Measurements from ENCODE around the gene ARMC3.

ARMC3 gene

DNA sequence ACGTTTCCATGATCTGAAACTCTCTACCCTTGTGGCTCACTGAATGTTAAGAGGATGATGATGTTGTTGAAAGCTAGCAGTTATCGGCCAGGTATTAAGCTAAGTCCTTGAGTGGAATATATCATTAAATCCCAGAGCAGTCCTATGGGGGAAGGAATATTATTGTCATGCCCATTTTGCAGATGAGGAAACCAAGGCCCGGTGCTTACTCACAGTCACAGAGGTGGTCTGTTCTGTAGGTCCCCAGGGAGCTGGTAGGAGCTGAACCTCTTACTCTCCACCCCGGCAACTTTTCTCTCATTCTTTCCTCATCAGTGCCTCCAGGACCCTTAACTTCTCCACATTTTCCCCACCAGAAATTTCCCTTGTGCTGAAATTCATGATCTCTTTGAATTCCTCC lies 62.6 kb downstream of the ARMC3 start:
- FAIRE-seq (no peak), DNase-seq (ENCODE audit: insufficient read length, low spot score) (no peak)

DNA sequence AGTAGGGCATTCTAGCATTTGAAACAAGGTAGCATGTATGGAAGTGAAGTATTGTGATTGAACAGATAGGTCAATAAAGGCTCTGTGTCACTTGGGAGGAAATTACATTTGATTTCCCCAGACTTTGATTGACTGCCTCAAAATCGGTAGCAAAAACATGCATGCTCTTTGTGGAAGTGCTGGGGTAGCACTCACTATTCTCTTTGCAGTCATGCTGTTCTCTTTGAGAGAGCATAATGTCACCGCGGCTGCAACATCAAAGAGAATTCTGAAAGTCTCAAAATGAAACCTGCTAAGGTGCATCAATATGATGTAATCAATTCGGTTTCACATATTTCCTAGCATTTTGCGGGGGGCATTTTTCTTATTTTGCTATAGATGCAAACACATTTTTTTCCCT lies 64.2 kb downstream of the ARMC3 start:
- DNase-seq (ENCODE audit: insufficient read length, low spot score) (no peak), FAIRE-seq (no peak)

DNA sequence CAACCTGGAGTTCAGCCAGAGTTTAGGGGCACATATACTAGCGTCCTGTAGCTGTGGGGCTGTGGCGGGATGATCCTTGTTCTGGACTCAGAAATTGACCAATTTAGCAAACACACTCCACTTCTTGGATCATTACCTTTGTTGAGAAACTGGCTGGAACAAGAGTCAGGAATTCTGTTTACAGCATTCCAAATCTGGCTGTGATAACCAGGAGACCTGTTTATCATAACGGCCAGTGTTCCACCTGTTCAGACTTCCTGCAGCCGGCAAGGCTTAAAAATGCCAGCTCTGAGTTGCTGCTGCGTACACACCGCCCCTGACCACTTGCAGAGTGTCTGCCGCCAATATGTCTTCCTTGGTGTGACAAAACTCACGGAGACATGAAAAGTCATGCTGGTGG lies 64.8 kb downstream of the ARMC3 start:
- DNase-seq (ENCODE audit: insufficient read length, low spot score): no peak

DNA sequence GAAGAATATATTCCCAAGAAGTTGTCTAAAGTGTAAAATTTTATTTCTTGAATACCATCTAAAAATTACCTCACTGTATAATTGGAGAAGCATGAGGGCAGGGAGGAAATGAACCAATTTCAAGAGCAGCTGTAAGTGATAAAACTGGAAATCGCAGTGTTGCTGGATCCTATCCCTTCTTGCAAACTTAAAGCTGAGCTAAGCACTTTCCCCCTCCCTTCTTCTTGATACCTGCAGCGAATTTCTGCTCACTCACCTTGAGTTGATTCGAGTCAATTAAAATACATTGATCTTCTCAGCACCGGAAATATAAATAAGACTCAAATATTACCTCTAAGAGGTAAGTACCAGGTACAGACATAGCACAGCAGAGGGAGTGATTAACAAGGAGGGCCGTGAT lies 65.5 kb downstream of the ARMC3 start:
- FAIRE-seq: no peak
- DNase-seq (ENCODE audit: insufficient read length, low spot score): no peak

More for the DNA sequence above, 64.8 kb downstream of the ARMC3 start:
- no peak for FAIRE-seq

DNA sequence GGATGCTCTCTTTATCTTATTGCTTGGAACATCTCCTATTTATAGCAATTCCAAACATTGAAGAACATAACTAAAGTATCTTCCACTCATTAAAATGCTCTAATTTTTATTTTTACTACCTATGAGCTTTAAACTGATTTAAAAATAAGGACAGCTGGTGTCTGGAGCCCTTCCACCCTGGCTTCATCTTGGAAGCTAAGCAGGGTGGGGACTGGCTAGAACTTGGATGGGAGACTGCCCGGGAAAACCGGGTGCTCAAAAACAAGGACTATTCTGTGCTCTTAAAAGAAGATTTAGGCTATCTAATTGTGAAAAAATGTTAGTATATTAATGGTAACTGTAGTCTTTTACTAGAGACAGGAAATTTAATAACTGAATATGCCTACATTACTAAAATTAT lies 69.2 kb downstream of the ARMC3 start:
- DNase-seq (ENCODE audit: insufficient read length, low spot score): no peak
- FAIRE-seq: no peak

DNA sequence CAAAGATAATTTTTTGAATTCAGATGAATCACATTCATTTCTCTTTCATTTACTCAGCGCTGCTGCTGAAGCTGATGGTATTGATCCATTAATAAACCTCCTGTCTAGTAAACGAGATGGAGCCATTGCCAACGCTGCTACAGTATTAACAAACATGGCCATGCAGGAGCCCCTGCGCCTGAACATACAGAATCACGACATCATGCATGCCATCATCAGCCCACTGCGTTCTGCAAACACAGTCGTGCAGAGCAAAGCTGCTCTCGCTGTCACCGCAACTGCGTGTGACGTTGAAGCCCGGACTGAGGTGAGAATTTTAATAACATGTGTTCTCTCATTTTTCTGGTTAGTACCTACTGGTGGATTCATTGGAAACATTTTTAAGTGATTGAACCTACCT lies 70.2 kb downstream of the ARMC3 start:
- FAIRE-seq (no peak), DNase-seq (ENCODE audit: insufficient read length, low spot score) (no peak)

DNA sequence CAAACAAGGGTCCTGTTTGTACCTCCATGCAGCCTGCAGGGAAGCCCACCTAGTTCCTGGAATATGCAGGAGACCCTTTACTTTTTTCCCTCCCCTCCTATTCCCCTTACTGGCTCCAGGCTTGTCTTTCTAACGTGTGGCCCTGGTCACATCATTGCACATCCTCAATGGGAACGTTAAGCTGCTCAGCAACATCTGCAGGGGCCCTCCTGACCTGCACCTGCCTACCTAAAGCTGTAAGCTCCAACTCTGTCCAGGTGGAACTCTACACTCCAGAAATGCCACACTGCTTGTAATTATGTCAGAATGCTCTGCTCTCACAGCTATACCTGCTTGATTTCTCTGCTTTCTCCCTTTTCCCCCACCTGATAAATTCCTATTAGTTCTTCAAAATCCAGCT lies 72.1 kb downstream of the ARMC3 start:
- FAIRE-seq (no peak), DNase-seq (ENCODE audit: insufficient read length, low spot score) (no peak)

DNA sequence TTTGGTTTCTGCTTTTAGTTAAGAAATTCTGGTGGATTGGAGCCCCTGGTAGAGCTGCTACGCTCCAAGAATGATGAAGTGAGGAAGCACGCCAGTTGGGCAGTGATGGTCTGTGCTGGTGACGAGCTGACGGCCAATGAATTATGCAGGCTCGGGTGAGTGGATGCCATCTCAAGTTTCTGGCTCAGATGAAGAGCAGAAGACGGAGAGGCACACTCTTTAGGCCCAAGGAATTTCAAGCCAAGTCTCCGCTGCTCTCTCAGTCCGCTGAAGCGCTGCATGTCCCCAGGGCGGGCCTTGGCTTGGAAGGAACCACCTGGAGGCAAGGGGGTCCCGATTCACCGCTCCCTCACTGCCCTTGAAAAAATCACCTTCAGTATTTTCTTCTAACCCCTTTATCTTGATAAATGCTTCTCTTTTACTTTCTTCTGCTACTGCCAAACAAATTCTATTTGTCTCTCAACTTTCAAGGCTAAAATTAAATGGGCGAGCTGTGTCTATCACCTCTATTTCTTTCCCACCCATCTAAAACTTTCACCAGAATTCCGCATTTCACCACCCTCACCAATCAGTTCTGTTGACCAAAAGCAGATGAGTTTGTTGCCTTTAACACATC lies 74.2 kb downstream of the ARMC3 start:
- DNase-seq (ENCODE audit: insufficient read length, low spot score): no peak

DNA sequence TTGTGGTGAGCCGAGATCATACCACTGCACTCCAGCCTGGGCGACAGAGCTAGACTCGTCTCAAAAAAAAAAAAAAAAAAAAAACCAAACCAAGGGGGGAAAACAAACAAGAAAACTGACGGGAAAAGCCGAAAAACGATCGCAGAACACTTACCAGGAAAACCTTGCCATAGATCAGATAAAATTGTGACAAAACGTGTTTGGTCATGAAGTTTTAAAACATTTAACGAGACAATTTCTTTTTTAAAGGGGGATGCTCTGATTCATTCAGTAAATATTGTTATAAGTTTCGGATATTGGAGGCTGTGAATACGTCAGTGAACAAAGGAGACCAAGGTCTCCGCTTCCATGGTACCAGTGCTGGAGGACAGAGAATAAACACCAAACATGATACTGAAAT lies 77.3 kb downstream of the ARMC3 start:
- FAIRE-seq: no peak

More for the DNA sequence above, 74.2 kb downstream of the ARMC3 start:
- FAIRE-seq: no peak

DNA sequence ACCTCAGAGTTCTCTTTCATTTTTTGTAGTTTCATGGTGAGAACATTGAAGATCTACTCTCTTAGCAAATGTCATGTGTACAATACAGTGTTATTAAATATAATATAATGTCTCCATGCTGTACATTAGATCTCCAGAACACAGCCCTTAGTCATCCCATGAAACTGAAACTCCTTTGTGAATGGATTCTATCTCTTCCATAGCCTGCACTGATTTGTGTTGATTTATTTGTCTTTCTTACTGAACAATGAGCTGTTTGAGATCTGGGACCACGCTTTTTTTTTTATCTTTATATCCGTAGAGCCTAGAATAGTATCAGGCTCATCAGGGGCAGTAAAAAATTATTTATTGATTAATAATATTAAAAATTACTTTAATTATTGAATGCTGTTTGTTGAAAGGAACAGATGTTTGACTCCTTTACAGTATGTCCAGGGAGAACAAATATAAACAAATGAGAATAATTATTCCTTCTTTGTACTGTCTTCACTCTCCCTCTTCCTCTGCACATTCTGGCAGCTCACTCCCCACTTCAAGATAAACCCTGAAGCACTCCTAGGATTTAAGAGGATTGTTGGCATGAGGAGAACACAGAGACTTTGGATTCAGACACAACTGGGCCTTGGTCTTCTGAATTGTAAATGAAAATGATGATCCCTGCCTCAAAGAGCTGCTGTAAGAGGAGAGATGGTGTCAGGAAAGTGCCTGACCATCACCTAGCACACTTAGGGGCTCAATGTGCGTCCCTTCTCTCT lies 85.9 kb downstream of the ARMC3 start:
- no peak for DNase-seq (ENCODE audit: insufficient read length, low spot score)
- FAIRE-seq: no peak

More for the DNA sequence above, 77.3 kb downstream of the ARMC3 start:
- no peak for DNase-seq (ENCODE audit: insufficient read length, low spot score)

DNA sequence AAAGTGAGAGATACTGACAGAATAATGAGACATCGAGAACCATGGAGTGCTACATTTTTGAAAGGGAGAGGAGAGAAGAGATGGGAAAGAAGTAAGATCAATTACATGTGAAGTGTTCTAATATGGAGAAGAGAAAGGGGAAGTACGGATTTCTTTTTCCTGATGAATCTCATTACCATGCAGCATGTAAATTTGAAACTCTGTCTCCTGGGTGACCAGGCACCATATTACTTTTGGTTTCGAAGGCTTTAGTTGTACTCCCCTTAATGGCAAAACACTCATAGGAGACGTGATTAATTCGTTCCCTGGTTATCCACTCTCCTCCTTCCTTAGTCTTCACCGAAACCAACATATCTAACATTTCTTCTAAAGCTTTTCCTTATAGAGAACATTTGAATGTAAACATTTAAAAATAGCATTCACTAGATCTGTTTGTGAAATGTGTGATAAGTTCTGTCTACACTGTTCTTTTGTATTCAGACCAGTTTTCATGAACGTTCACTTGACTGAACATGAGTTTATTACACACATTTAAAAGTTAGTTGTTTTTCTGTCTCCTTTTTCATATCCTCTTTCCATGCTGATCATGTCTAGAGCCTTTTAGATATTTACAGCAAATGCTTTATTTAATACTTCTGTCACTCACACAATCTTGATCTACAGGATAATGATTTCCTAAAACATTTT lies 87.3 kb downstream of the ARMC3 start:
- no peak for FAIRE-seq

DNA sequence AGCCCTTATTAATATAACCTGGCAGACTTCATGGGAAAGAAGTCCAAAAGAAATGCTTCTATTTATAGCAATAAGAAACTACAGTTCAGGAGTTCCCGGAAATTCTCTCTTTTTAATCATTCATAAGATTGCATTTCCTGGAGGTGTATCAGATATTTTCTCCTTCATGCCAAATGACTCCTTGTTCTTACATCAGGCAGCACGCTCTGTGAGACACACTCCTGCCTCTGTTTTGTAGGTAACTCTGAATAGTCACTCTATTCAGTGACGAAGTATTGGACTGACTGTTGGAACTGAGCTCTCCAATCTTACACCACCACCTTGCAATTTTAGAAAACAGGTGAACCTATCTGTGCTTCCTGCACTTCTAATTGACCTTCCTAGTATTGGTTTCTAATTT lies 88.8 kb downstream of the ARMC3 start:
- FAIRE-seq (no peak), DNase-seq (ENCODE audit: insufficient read length, low spot score) (no peak)

More for the DNA sequence above, 87.3 kb downstream of the ARMC3 start:
- no peak for DNase-seq (ENCODE audit: insufficient read length, low spot score)

DNA sequence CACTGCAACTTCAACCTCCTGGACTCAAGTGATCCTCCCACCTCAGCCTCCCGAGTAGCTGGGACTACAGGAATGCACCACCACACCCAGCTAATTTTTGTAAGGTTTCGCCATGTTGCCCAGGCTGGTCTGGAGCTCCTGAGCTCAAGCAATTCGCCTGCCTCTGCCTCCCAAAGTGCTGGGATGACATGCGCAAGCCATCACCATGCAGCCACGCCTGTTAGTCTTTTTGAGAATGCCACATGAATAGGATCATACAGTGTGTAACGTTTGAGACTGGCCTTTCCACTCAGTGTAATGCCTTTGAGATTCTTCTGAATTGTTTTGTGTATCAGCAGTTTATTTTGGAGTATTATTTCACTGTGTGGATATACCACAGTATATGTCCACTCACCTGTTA lies 91.8 kb downstream of the ARMC3 start:
- FAIRE-seq: no peak
- no peak for DNase-seq (ENCODE audit: insufficient read length, low spot score)

DNA sequence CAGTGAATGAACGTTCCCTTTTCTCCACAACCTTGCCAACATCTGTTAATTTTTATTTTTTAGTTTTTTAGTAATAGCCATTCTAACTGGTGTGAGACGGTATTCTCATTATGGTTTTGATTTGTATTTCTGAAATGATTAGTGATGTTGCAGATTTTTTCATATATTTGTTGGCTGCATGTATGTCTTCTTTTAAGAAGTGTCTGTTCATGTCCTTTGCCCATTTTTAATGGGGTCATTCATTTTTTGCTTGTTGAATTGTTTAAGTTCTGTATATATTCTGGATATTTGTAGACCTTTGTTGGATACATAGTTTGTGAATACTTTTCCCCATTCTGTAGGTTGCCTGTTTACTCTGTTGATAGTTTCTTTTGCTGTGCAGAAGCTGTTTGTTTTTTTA lies 93.6 kb downstream of the ARMC3 start:
- no peak for FAIRE-seq
- no peak for DNase-seq (ENCODE audit: insufficient read length, low spot score)

DNA sequence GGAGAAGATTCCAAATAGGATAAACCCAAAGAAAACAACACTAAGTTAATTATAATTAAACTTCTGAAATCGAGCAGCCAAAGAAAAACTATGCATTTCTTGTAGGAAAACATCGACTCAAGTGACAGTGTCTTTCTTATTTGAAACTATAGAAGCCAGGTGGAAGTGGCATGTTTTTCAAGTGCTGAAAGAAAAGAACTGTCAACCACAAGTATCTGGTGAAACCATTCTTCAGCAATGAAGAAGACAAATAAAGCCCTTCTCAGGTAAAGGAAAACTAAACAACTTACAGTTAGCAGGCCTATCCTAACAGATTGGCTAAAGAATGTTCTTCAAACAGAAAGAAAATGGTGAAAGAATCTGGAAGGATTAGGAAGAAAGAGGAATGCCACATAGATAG lies 96.1 kb downstream of the ARMC3 start:
- DNase-seq (ENCODE audit: insufficient read length, low spot score) (no peak), FAIRE-seq (no peak)

DNA sequence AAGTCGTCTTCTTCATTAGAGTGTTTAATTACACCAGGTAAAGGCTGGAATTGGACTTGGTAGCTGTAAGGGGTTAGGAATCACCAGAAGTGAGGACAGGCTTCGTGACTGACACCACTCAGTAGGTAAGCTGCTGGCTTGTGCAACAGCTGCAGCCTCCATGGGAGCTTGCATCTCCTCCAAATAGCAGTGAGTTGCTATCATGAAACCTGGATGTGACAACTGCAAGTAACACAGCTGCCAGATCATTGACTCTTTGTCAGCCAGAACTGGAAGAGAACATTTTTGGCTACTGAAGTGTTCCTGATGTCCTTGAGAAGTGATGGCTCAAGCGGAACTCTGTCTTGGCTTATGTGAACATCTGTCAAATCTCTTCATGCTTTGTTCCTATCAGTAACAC lies 103.5 kb downstream of the ARMC3 start:
- FAIRE-seq (no peak), DNase-seq (ENCODE audit: insufficient read length, low spot score) (no peak)

DNA sequence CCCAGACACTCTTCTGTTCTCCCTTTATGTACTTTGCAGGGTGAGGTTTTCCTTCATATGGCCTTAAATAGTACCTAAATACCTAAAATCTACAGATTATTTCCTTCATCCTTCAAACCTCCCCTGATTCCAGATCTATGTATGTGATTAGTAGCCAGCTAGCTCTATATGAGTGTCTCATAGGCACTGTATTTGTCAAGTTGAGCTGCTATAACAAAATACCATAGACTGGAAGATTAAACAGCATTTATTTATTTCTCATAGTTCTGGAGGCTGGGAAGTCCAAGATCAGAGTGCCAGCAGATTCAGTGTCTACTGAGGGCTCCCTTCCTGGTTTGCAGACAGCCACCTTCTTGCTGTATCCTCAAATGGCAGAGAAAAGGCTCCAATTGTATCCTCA lies 106.9 kb downstream of the ARMC3 start:
- no peak for DNase-seq (ENCODE audit: insufficient read length, low spot score)
- FAIRE-seq: no peak

DNA sequence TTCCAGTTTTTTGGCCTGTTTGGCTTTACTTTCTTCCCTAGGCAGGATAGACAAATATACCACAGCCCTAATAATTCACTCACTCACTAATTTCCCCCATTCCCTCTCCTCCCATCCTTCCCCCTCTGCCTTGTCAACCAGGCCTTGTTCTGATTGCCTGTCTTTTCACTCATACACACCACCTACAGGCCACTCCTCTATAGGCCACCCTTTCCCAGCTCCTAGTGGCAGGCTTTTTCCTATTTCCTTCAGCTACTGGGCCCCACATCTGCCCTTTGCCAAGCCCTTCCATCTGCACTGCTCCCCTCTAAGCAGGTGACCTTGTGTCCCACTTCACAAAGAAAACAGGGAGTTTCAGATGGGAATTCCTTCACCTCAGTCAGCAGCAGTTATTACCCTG lies 107.7 kb downstream of the ARMC3 start:
- no peak for DNase-seq (ENCODE audit: insufficient read length, low spot score)
- no peak for FAIRE-seq

DNA sequence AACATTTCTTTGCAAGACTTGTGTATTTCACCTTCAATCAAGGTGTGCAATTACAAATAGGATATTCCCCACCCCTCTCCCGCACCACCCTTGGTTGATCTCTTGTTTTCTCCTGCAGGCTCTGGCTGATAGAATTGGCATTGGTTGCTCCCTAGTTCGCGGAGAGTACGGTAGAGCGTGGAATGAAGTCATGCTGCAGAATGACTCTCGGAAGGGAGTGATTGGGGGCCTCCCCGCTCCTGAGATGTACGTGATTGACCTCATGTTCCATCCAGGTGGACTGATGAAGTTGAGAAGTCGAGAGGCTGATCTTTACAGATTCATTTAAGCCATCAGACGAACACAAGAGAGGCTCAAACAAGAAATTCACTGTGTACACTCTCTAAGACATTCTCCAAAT lies 109.3 kb downstream of the ARMC3 start:
- FAIRE-seq: no peak

DNA sequence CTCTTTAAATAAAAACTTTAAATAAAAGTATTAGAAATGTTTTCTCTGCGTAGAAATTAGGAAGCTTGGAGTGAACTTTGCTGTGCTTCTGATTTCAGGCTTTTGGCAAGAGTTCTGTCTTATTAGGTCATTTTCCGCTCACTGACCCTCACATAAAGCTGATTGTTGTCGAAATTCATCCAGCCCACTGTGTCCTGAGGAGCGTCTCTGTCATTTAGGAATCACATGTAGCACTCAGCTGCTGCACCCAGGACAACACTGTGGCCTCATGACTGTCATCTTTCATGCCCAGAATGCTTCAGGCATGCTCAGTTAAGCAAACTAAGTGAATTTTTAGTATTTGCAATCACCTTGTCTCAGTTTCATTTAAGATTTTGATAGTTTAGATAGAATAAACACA lies 109.7 kb downstream of the ARMC3 start:
- DNase-seq (ENCODE audit: insufficient read length, low spot score) (no peak), FAIRE-seq (no peak)

More for the DNA sequence above, 109.3 kb downstream of the ARMC3 start:
- no peak for DNase-seq (ENCODE audit: insufficient read length, low spot score)

DNA sequence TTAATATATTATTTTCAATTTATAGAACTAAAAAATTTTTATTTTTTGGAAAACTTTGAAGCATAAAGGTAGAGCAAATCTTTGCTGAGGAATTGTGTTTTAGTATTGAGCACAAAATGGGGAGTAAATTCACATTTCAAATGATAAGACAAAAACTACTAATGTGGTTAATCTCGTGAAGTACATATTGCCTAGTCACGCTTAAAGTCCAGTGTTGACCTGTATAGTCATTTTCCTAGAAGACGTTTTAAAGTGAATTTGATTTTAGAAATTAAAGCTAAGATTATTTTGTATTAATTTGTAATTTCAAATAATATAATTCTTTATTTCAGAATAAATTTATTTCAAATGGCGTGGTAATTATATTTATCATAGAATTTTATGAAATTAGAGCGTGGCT lies 110.3 kb downstream of the ARMC3 start:
- no peak for FAIRE-seq

DNA sequence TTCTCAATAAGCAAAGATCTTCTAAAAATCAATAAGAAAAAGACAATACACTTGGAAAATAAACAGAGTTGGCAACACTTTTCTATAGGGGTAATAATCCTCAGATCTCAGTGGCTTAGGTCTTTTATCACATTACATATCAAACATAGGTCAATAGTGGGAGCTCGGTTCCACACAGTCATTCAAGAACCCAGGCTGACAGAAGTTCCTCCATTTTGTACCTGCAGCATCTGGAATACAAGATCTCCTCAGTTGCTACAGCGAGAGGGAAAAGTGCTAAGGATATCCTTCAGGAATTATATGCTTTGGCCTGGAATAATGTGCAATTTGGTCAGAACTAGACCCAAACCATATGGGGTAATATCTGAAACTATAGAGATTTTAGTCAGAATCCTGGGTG lies 112.1 kb downstream of the ARMC3 start:
- DNase-seq (ENCODE audit: insufficient read length, low spot score): no peak
- FAIRE-seq: no peak

More for the DNA sequence above, 110.3 kb downstream of the ARMC3 start:
- DNase-seq (ENCODE audit: insufficient read length, low spot score): no peak
